ENCODE data around the gene CA7.

DNA sequence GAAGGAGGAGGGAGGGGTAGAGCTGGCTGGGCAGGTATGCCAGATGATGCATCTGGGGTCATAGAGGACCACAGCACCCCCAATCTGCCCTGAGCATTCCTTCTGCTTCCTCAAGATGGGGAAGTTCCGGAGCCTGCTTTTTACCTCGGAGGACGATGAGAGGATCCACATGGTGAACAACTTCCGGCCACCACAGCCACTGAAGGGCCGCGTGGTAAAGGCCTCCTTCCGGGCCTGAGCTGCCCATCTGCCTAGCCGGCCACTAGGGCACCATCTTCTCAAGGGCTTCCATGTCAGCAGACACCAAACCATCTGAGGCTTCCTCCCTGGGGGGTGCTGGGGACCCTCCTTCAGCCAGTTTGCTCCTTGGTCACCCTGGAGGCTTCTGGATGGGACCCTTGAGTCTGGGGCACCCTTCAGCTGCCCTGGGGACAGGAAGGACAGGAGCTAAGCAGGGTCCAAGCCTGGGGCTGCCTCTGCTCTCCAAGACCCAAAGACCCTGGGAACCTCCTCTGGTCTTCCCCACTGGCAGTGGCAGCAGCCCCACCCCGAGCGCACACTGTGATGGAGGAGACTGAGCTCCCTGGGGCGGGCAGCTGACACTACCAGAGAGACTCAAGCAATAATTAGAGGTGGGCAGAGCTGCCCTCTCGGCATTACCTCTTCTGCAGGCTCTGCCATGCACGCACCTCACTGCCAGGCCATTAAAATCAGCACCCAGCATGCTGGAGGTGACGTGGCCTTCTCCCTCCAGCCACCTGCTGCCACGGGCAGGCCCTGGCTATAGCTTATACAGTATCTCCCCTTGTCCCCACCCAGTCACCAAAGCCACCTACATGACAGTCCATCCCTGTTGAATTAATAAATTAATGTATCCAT, 9.3 kb downstream of the CA7 start:
- TF ChIP-seq ZNF521 (tag by site-specific recombination; IDR thresholded peaks at IDR 0.05) (no peak), ZNF558 (tag by site-specific recombination; IDR thresholded peaks at IDR 0.05) (no peak), ZNF48 (tag by site-specific recombination; IDR thresholded peaks at IDR 0.05) (no peak)
- TF ChIP-seq, protein P1, sequence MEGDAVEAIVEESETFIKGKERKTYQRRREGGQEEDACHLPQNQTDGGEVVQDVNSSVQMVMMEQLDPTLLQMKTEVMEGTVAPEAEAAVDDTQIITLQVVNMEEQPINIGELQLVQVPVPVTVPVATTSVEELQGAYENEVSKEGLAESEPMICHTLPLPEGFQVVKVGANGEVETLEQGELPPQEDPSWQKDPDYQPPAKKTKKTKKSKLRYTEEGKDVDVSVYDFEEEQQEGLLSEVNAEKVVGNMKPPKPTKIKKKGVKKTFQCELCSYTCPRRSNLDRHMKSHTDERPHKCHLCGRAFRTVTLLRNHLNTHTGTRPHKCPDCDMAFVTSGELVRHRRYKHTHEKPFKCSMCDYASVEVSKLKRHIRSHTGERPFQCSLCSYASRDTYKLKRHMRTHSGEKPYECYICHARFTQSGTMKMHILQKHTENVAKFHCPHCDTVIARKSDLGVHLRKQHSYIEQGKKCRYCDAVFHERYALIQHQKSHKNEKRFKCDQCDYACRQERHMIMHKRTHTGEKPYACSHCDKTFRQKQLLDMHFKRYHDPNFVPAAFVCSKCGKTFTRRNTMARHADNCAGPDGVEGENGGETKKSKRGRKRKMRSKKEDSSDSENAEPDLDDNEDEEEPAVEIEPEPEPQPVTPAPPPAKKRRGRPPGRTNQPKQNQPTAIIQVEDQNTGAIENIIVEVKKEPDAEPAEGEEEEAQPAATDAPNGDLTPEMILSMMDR (tag by site-specific recombination; IDR thresholded peaks at IDR 0.05), result no peak
- TF ChIP-seq, protein P2, sequence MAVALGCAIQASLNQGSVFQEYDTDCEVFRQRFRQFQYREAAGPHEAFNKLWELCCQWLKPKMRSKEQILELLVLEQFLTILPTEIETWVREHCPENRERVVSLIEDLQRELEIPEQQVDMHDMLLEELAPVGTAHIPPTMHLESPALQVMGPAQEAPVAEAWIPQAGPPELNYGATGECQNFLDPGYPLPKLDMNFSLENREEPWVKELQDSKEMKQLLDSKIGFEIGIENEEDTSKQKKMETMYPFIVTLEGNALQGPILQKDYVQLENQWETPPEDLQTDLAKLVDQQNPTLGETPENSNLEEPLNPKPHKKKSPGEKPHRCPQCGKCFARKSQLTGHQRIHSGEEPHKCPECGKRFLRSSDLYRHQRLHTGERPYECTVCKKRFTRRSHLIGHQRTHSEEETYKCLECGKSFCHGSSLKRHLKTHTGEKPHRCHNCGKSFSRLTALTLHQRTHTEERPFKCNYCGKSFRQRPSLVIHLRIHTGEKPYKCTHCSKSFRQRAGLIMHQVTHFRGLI (tag by site-specific recombination; IDR thresholded peaks at IDR 0.05), result no peak
- TF ChIP-seq, protein P3, sequence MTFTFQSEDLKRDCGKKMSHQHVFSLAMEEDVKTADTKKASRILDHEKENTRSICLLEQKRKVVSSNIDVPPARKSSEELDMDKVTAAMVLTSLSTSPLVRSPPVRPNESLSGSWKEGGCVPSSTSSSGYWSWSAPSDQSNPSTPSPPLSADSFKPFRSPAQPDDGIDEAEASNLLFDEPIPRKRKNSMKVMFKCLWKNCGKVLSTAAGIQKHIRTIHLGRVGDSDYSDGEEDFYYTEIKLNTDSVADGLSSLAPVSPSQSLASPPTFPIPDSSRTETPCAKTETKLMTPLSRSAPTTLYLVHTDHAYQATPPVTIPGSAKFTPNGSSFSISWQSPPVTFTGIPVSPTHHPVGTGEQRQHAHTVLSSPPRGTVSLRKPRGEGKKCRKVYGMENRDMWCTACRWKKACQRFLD (tag by site-specific recombination; IDR thresholded peaks at IDR 0.05), result no peak

Measured in HEK293 (cell line).